HepG2 (cell line): Measurements from ENCODE around the gene WNT10A. TPM values are rescaled to one million over a fixed set of nuclear protein-coding genes. Genes with fewer than 3 reads are reported as not detected.
A peak's percentile ranks its signal among the peaks of the same experiment; 100 is the strongest.

Source experiments
- CBX5 ChIP-seq: sonication (generic); formaldehyde crosslinking; IDR thresholded peaks from 2 replicates; pipeline ENCODE4 v1.4.0; 2020; ENCODE audit warnings: missing genetic modification reagents, borderline replicate concordance
- CEBPB ChIP-seq: IDR thresholded peaks from 2 replicates; pipeline ENCODE4 v1.6.1; 2011; ENCODE audit warnings: low read depth, low read length, improper control_type of control experiment, borderline replicate concordance
- FOXP1 ChIP-seq, 2 experiments: fragments of 450-650 bp in 1 of 2; IDR thresholded peaks; 2 replicates each; pipeline ENCODE4 v1.6.1; 2017 to 2018; ENCODE audit warnings: antibody characterized with exemption in 1 of 2
- KLF15 ChIP-seq: sonication (generic); formaldehyde crosslinking; IDR thresholded peaks from 2 replicates; pipeline ENCODE4 v1.8.1; 2023; ENCODE audit warnings: borderline replicate concordance, mild to moderate bottlenecking, inconsistent platforms, missing genetic modification reagents, mixed read lengths
- RAD21 ChIP-seq: fragments of 450-650 bp; formaldehyde crosslinking; IDR thresholded peaks from 2 replicates; pipeline ENCODE4 v1.5.0; 2020; ENCODE audit warnings: mild to moderate bottlenecking
- RAD51 ChIP-seq: fragments of 450-650 bp; IDR thresholded peaks from 2 replicates; pipeline ENCODE4 v1.6.1; 2016; ENCODE audit warnings: borderline replicate concordance
- SOX5 ChIP-seq: IDR thresholded peaks from 2 replicates; pipeline ENCODE4 v1.6.1; 2016; ENCODE audit warnings: borderline replicate concordance
- TAF1 ChIP-seq: sonication (generic); formaldehyde crosslinking; IDR thresholded peaks from 2 replicates; pipeline ENCODE4 v1.4.0; 2020; ENCODE audit warnings: missing genetic modification reagents
- ZNF274 ChIP-seq: sonication (generic); formaldehyde crosslinking; IDR thresholded peaks from 2 replicates; pipeline ENCODE4 v1.5.1; 2020; ENCODE audit warnings: mild to moderate bottlenecking, missing genetic modification reagents
- ZNF550 ChIP-seq: sonication (generic); formaldehyde crosslinking; IDR thresholded peaks from 2 replicates; pipeline ENCODE4 v1.4.0; 2020; ENCODE audit warnings: mild to moderate bottlenecking, missing genetic modification reagents, borderline replicate concordance
- ZNF850 ChIP-seq: sonication (generic); formaldehyde crosslinking; conservative IDR thresholded peaks from 2 replicates; pipeline ENCODE4 v1.9.0; 2021; ENCODE audit warnings: mild to moderate bottlenecking, missing genetic modification reagents
- polyA plus RNA-seq, 8 experiments: library from polyadenylated mRNA; depleted of rRNA in 3 of 8; stranded (reverse) in 7 of 8; unstranded in 1 of 8; fragments of >200 nt; fragmentation: Illumina TruSeq in 4 of 8; extraction: Trizol in 4 of 8; gene quantifications; 2 replicates each; pipeline versions ENCODE4 v1.2.1 to v1.2.3, GENCODE V29; 2011 to 2016; ENCODE audit warnings: low read depth in 4 of 8, missing spikeins in 1 of 8, mixed read lengths in 1 of 8; ENCODE audit not compliant: insufficient read depth in 1 of 8
- total RNA-seq, 5 experiments: library from RNA; depleted of rRNA; stranded (reverse); fragments of >200 nt; fragmentation: Illumina TruSeq; extraction: Trizol; gene quantifications; 2 replicates each; pipeline ENCODE4 v1.2.3, GENCODE V29; 2016; ENCODE audit warnings: low read depth in 1 of 5
- TF ChIP-seq, protein P1 (sequence below): IDR thresholded peaks from 2 replicates; pipeline ENCODE4 v1.6.1; 2016; ENCODE audit warnings: low read depth, missing genetic modification reagents, missing compliant biosample characterization
- TF ChIP-seq, protein P2 (sequence below): IDR thresholded peaks from 2 replicates; pipeline ENCODE4 v1.6.1; 2016; ENCODE audit warnings: missing compliant biosample characterization, missing genetic modification reagents, borderline replicate concordance
- TF ChIP-seq, protein P3 (sequence below): sonication (generic); formaldehyde crosslinking; IDR thresholded peaks from 2 replicates; pipeline ENCODE4 v1.4.0; 2020; ENCODE audit warnings: mild to moderate bottlenecking, missing genetic modification reagents
- TF ChIP-seq, protein P4 (sequence below): sonication (generic); formaldehyde crosslinking; IDR thresholded peaks from 2 replicates; pipeline ENCODE4 v1.4.0; 2020; ENCODE audit warnings: missing genetic modification reagents, borderline replicate concordance

WNT10A gene
- total and polyA plus RNA-seq, 2 of the 13 experiments (the other 11 are each of a cell fraction or from before 2014, with no cell fraction given): 0.03 TPM; not detected in 1

DNA sequence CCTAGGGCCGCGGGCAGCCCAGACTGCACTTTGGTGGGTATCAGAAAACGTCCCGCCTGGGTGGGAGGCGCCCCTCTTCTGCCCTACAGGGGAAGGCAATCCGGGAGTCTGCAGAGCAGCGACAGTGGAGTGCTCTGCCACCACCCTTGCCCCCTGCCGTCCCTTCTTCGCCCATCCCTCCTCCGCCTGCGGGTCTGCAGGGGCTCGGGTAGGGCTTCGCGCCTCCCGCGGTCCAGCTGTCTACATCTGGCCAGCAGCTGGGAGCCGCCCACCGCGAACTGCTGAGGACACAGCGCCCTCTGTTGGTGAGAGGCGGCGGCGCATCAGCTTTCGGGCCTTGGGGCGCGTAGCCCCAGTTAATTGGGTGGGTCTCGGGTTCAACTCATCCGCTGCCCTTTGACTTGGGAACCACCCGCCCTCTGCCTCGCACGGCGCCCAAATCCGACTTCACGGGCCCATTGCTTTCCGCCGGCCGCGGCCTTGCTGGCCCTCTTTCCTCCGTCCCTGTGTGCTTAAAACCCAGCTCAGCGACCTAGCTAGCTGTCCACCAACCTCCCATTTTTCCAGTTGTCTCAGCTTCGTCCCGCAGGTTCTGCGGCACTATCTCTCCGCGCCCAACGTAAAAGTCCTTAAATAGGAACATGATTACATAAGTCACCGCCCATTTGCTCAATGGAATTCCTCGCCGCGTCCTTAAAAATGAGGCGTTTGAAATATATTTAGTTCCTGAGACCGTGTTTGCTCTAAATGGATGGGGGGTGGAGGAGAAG, 17.6 kb downstream of the WNT10A start (continued):
- TF ChIP-seq, protein P1, sequence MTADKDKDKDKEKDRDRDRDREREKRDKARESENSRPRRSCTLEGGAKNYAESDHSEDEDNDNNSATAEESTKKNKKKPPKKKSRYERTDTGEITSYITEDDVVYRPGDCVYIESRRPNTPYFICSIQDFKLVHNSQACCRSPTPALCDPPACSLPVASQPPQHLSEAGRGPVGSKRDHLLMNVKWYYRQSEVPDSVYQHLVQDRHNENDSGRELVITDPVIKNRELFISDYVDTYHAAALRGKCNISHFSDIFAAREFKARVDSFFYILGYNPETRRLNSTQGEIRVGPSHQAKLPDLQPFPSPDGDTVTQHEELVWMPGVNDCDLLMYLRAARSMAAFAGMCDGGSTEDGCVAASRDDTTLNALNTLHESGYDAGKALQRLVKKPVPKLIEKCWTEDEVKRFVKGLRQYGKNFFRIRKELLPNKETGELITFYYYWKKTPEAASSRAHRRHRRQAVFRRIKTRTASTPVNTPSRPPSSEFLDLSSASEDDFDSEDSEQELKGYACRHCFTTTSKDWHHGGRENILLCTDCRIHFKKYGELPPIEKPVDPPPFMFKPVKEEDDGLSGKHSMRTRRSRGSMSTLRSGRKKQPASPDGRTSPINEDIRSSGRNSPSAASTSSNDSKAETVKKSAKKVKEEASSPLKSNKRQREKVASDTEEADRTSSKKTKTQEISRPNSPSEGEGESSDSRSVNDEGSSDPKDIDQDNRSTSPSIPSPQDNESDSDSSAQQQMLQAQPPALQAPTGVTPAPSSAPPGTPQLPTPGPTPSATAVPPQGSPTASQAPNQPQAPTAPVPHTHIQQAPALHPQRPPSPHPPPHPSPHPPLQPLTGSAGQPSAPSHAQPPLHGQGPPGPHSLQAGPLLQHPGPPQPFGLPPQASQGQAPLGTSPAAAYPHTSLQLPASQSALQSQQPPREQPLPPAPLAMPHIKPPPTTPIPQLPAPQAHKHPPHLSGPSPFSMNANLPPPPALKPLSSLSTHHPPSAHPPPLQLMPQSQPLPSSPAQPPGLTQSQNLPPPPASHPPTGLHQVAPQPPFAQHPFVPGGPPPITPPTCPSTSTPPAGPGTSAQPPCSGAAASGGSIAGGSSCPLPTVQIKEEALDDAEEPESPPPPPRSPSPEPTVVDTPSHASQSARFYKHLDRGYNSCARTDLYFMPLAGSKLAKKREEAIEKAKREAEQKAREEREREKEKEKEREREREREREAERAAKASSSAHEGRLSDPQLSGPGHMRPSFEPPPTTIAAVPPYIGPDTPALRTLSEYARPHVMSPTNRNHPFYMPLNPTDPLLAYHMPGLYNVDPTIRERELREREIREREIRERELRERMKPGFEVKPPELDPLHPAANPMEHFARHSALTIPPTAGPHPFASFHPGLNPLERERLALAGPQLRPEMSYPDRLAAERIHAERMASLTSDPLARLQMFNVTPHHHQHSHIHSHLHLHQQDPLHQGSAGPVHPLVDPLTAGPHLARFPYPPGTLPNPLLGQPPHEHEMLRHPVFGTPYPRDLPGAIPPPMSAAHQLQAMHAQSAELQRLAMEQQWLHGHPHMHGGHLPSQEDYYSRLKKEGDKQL (CRISPR knock-in tag): no peak
- TF ChIP-seq ZNF550 (no peak), TAF1 (CRISPR knock-in tag) (0 out of 2 replicates have a peak, but pooled peaks have one; percentile 14), CBX5 (no peak), RAD51 (no peak), SOX5 (CRISPR knock-in tag) (peak; percentile 21; the same call in 1 of the 2 replicates), ZNF274 (0 out of 2 replicates have a peak, but pooled peaks have one; percentile 68), RAD21 (CRISPR knock-in tag) (peak; percentile 93), KLF15 (peak; percentile 75; the same call in 1 of the 2 replicates), CEBPB (no peak), FOXP1 (IDR thresholded peaks at IDR 0.05) (no peak), FOXP1 (CRISPR knock-in tag; IDR thresholded peaks at IDR 0.05) (no peak), ZNF850 (CRISPR knock-in tag) (no peak)
- TF ChIP-seq, protein P2, sequence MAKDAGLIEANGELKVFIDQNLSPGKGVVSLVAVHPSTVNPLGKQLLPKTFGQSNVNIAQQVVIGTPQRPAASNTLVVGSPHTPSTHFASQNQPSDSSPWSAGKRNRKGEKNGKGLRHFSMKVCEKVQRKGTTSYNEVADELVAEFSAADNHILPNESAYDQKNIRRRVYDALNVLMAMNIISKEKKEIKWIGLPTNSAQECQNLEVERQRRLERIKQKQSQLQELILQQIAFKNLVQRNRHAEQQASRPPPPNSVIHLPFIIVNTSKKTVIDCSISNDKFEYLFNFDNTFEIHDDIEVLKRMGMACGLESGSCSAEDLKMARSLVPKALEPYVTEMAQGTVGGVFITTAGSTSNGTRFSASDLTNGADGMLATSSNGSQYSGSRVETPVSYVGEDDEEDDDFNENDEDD (CRISPR knock-in tag): peak; percentile 96
- TF ChIP-seq, protein P3, sequence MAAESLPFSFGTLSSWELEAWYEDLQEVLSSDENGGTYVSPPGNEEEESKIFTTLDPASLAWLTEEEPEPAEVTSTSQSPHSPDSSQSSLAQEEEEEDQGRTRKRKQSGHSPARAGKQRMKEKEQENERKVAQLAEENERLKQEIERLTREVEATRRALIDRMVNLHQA (CRISPR knock-in tag): no peak
- TF ChIP-seq, protein P4, sequence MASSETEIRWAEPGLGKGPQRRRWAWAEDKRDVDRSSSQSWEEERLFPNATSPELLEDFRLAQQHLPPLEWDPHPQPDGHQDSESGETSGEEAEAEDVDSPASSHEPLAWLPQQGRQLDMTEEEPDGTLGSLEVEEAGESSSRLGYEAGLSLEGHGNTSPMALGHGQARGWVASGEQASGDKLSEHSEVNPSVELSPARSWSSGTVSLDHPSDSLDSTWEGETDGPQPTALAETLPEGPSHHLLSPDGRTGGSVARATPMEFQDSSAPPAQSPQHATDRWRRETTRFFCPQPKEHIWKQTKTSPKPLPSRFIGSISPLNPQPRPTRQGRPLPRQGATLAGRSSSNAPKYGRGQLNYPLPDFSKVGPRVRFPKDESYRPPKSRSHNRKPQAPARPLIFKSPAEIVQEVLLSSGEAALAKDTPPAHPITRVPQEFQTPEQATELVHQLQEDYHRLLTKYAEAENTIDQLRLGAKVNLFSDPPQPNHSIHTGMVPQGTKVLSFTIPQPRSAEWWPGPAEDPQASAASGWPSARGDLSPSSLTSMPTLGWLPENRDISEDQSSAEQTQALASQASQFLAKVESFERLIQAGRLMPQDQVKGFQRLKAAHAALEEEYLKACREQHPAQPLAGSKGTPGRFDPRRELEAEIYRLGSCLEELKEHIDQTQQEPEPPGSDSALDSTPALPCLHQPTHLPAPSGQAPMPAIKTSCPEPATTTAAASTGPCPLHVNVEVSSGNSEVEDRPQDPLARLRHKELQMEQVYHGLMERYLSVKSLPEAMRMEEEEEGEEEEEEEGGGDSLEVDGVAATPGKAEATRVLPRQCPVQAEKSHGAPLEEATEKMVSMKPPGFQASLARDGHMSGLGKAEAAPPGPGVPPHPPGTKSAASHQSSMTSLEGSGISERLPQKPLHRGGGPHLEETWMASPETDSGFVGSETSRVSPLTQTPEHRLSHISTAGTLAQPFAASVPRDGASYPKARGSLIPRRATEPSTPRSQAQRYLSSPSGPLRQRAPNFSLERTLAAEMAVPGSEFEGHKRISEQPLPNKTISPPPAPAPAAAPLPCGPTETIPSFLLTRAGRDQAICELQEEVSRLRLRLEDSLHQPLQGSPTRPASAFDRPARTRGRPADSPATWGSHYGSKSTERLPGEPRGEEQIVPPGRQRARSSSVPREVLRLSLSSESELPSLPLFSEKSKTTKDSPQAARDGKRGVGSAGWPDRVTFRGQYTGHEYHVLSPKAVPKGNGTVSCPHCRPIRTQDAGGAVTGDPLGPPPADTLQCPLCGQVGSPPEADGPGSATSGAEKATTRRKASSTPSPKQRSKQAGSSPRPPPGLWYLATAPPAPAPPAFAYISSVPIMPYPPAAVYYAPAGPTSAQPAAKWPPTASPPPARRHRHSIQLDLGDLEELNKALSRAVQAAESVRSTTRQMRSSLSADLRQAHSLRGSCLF (CRISPR knock-in tag): no peak
